Cortex of kidney (tissue), 1 donor: ENCODE results near the gene NDUFS2.
"Not testable (repeated sequence)": the region's sequence is repeated elsewhere in the genome, so short reads cannot be mapped to it uniquely, and the experiment has no call there.

ENCODE experiments used
- DNase-seq: peaks from one replicate; lab custom pipeline; 2025; lab: John Stamatoyannopoulos, UW

Gene NDUFS2

GRCh38 chr1:161255302-161255701 lies 53.1 kb downstream of the NDUFS2 start:
- not testable (repeated sequence) for DNase-seq

- not testable (repeated sequence) for DNase-seq
Observed at GRCh38 chr1:161255955-161256520, 53.9 kb downstream of the NDUFS2 start.

GRCh38 chr1:161257109-161257508 lies 54.9 kb downstream of the NDUFS2 start:
- not testable (repeated sequence) for DNase-seq

- DNase-seq = no peak
Observed at GRCh38 chr1:161258439-161259344, 56.5 kb downstream of the NDUFS2 start, which contains the start of gene PCP4L1. PCP4L1 (plus strand) TSS chr1:161258745; CDS start chr1:161258975, 230 bp downstream.

GRCh38 chr1:161259345-161259702 lies 57.2 kb downstream of the NDUFS2 start:
- no peak for DNase-seq

- DNase-seq = no peak
Observed at GRCh38 chr1:161259765-161260164, 57.6 kb downstream of the NDUFS2 start.

- no peak for DNase-seq
Observed at GRCh38 chr1:161260376-161261260, 58.5 kb downstream of the NDUFS2 start.

GRCh38 chr1:161261261-161262235 lies 59.4 kb downstream of the NDUFS2 start:
- no peak for DNase-seq
